Measurements from ENCODE around the gene CAV2.

The CAV2 gene

DNA sequence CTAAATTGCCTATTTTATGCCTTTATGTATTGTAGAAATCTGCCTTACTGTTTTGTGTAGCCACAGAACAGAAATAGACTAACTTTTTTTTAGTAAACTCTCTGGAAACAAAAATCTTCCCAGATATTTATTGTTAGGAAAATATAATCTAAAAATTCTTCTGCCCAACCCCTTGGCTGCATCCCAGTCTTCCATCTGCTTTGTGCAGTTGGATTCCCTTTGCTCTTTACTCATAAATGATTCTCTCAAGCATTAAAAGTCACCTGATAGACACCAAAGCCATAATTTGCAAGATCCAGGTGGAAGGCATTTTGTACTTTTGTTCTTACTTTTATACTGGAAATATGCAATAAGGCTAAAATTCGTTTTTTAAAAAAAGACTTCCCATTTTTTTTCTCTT is 6.1 kb upstream of the CAV2 start:
- no peak overlapping the region for H3K4me3 ChIP-seq
- H3K27ac ChIP-seq = no peak overlapping the region

DNA sequence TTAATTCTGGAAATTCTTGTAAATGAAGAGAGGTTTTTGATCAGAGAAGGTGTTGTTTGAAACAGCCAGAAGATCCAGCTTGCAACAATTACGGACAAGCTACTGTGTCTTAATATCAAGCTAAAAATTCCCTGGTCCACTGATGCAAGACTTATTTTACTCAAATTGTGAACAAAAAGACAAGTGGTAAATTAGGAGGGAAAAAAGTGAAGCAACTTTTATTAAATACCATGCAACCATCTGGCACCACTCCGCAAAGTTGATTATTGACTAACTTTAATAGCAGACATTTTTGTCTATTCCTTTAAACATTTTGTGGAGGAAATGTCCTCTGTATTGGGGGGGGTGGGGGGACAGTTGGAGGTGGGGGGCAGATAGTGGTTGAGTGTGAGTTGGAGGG is 5.1 kb upstream of the CAV2 start:
- Histone ChIP-seq H3K27ac (no peak overlapping the region), H3K4me3 (no peak overlapping the region)

DNA sequence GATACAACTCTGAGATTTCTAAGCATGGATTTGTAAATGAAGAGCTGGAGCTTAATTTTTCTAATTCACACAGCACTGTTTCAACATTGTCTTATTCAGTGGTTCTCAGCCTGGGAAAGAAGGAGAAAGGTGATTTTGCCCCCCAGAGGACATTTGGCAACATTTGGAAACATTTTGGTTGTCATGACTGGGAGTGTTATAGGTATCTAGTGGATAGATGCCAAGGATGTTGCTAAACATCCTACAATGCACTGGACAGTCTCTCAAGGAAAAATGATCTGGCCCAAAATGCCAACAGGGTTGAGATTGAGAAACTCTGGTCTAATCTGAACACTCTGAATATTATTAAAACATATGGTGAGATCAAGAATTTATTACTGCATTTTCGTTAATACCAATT is 3.8 kb upstream of the CAV2 start:
- H3K27ac ChIP-seq = no peak overlapping the region
- no peak overlapping the region for H3K4me3 ChIP-seq

GRCh38 chr7:116496653-116497052 is 2.9 kb upstream of the CAV2 start:
- H3K4me3 ChIP-seq = no peak overlapping the region
- H3K27ac ChIP-seq = no peak overlapping the region

DNA sequence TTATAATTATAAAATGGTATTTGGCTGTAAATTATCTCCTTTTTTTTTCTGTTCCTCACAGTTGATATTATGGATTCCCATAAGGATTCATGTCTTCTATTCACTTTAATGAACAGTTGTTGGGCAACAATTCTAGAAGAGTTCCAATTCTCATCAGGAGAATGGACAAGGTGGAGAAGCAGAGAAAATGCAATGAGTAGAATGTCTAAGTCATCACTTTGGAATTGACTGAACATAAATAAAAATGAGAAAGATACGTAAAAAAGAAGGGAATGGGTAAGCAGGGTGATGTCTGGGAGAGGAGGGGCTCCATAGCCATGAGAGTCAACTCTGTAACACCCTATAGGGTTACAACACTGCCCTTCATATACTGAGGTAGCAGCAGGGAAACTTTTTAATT is 1.8 kb upstream of the CAV2 start:
- H3K27ac ChIP-seq = no peak overlapping the region
- H3K4me3 ChIP-seq = no peak overlapping the region

DNA sequence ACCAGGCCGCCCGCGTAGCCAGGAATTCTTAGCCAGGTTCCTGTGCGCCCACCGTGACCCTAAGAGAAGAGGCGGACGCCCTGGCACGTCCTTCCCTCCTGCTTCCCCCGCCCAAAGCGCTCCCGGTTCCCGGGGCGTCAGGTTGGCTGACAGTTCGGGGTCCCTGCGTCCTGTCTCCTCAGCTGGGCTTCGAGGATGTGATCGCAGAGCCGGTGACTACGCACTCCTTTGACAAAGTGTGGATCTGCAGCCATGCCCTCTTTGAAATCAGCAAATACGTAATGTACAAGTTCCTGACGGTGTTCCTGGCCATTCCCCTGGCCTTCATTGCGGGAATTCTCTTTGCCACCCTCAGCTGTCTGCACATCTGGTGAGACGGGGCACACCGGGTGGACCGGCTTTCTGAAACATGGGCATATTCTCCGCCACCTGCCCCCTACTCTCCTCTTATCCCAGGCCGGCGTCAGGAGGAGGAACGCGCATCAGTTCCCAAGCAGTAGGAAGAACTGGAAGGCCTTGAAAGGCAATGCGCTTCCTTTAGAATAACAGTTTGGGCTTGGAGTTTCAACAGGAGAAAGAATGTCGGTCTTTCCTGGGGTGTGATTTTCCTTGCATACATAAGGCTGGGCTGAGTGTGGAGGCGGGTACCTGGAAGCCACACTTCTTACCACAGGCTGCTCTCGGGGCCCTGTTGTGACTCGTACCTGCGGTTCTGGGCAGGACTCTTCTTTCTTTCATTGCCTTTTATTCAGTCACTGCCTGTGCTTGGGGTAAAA is 728 bp downstream of the CAV2 start:
- peak overlapping the region; percentile 65 to 99 (median 93) for H3K27ac ChIP-seq

GRCh38 chr7:116501425-116502167 is 2.1 kb downstream of the CAV2 start:
- Histone ChIP-seq H3K4me3 (peak overlapping the region in 5 of 7 experiments; percentile 62 to 75 (median 69)), H3K27ac (peak overlapping the region in 11 of 21 experiments; percentile 10 to 99 (median 93))

More for the DNA sequence above, 728 bp downstream of the CAV2 start:
- H3K4me3 ChIP-seq = peak overlapping the region; percentile 56 to 75 (median 67)

DNA sequence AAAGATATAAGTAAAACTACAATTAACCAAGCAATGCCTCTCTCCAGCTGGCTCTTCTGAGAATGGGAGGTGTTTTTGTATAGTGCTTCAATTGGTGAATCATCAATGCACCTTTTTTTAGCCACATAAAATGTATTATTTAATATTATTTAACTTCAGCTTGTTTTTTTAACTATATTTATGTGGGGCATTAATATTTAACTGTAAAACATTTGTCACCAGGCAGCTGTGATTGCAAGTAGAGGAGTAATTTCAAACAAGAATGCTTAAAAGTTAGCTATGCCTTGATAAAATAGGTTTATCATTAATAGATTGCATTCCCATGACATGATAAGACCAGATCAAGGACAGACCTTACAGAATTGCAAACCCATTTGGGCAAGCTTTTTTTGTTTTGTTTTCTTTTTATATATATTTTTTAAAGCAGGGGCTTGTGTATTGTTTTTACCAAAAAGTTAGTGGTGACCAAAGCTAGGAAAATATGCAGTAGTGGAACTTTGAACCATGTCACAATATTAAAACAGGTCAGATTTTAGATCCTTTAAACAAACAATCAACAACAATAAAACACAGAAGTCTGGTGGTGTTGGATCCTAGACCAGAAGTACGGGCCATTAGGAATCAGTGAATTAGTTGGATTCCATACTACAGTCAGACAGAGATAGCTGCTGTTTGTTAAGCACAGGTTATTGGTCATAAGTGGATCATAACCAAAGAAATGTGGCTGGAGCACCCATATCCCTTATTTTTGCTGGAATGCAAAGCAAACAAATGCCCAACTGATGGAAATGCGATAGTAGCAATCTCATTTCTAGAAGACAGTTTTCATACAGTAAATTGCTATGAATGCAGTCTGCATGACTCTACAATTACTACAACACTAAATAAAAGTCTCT is 2.9 kb downstream of the CAV2 start:
- H3K4me3 ChIP-seq = peak overlapping the region in 2 of 7 experiments; percentile 2 to 62

DNA sequence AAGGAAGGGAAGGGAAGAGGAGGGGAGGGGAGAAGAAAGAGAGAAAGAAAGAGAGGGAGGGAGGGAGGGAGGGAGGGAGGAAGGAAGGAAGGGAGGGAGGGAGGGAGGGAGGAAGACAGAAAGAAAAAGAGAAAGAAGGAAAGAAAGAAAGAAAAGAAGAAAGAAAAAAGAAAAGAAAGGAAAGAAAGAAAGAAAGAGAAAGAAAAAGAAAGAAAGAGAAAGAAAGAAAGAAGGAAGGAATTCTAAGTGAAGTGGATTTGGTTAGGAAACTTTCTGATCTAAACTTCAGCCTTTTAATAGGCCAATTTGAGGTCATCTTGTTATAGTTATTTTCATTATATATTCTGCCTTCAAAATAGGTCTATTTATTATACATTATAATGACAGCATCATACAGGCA is 4.3 kb downstream of the CAV2 start:
- Histone ChIP-seq H3K4me3 (no peak overlapping the region), H3K27ac (no peak overlapping the region)

More for the DNA sequence above, 2.9 kb downstream of the CAV2 start:
- H3K27ac ChIP-seq = peak overlapping the region in 2 of 21 experiments; percentile 10 to 60

- Histone ChIP-seq H3K27ac (peak overlapping the region in 1 of 21 experiments; percentile 26), H3K4me3 (no peak overlapping the region)
Observed at GRCh38 chr7:116505278-116505677, 5.7 kb downstream of the CAV2 start.

- H3K4me3 ChIP-seq = no peak overlapping the region
- no peak overlapping the region for H3K27ac ChIP-seq
Observed at GRCh38 chr7:116505823-116506222, 6.3 kb downstream of the CAV2 start.

DNA sequence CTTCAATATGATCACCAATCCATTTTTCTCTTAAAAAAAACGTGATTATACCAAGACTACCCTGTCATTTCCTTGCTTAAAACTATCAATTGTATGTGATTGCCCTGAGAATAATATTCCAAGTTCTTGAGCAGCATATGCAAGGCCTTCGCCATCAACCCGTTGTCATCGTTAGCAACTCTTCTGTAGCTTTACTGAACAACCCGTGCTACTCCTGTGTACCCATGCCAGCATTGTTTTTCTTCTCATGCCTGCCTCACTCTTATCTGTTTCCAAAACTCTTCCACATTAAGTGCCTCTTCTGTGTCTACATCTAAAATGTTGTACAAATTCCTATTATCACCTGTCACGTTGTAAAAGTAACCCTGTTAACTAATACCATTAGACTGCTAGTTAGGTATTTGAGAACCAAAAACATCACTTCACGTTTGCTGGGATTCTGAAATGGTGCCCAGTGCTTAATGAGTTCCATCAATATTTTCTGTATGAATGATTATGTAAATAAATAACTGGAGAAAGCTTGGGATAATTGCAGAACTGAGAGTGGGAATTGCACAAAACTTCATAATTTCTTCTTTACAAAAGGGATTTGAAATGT is 10.5 kb downstream of the CAV2 start:
- no peak overlapping the region for H3K27ac ChIP-seq
- no peak overlapping the region for H3K4me3 ChIP-seq

- H3K27ac ChIP-seq = peak overlapping the region in 5 of 21 experiments; percentile 28 to 80 (median 77)
Observed at GRCh38 chr7:116510795-116511194, 11.3 kb downstream of the CAV2 start.

GRCh38 chr7:116511552-116512519 is 12.3 kb downstream of the CAV2 start:
- Histone ChIP-seq H3K27ac (peak overlapping the region in 18 of 21 experiments; percentile 7 to 80 (median 58)), H3K4me3 (peak overlapping the region; percentile 12 to 35 (median 24))

More at GRCh38 chr7:116510795-116511194, 11.3 kb downstream of the CAV2 start:
- no peak overlapping the region for H3K4me3 ChIP-seq

DNA sequence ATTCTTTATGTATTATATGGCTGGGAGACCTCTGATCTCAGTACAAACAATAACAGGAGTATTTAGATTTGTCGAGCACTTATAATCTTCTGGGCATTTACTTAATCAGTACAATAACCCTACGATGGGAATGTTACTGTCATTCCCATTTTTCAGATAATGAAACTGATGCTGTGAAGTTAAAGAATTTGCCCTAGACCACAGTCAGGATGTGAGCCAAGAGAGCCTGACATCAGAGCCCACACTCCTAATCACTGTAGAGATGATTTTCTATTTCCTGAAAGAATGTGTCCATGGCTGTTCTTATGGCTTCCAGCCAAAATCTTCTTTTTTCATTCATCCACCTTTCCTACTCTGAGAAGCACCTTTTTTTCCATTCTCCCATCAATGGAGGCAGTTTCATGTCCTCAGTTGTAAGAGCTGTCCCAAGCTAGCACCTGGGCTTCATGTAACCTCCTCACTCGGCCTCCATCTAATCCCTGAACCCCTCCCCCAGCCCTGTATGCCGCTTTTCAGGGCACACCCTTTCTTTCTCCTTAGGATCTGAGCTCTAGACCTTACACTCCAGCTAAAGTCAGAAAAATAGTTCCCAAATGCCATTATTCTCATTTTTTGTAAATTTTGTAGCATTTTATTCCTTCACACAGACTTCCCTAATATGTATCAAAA is 13.1 kb downstream of the CAV2 start:
- Histone ChIP-seq H3K27ac (peak overlapping the region in 14 of 21 experiments; percentile 22 to 80 (median 62)), H3K4me3 (peak overlapping the region in 4 of 7 experiments; percentile 18 to 35 (median 30))

- Histone ChIP-seq H3K27ac (no peak overlapping the region), H3K4me3 (no peak overlapping the region)
Observed at GRCh38 chr7:116515584-116515983, 16.0 kb downstream of the CAV2 start.

GRCh38 chr7:116516324-116516723 is 16.8 kb downstream of the CAV2 start:
- Histone ChIP-seq H3K4me3 (no peak overlapping the region), H3K27ac (no peak overlapping the region)

- H3K27ac ChIP-seq = no peak overlapping the region
- no peak overlapping the region for H3K4me3 ChIP-seq
Observed at GRCh38 chr7:116517626-116518025, 18.1 kb downstream of the CAV2 start.

All from skin epidermis (tissue), 12 donors.